NCI-H1092 (cell line): ENCODE measurements around the gene ERBB4.

Experiments
- DNase-seq: peaks from one replicate; lab custom pipeline; 2025; lab: John Stamatoyannopoulos, UW

ERBB4 gene

GRCh38 chr2:211468877-211469663 is 1069.5 kb downstream of the ERBB4 start:
- no peak for DNase-seq

DNA sequence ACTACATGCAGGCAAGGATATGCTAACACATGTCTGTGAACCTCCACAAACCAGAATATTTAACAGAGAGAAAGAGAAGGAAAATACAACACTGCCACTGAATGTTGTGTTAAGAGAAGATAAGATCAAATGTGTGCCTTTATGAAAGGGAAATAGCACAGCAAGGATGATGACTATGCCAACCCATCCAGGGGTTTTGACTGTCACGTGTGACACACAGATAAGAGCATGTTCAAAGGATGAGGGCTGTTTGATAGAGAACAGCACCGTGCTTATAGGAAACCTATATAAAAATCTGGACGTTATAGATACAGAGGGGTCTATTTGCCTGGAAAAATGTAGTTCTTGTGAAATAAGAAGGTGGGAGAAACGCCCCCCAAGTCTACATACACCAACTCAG is 1070.4 kb downstream of the ERBB4 start:
- no peak for DNase-seq

DNA sequence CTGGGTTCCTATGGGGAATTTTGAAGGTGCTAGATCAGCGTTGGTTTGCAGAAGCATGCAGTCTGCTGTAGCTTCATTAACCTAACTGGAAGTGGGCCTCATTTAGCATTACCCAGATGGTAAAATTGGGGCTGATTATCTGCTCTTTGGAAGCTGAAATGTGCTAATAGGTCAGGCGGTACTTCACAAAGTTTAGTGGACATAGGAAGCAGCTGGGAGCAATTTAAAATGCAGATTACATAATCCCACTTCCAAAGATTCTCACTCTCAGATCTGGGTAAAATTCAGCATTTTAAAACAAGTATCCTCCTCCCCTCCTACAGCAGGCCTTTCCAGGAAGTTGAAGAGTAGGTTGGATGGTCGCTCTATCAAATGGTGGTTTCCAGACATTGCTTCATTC is 1075.2 kb downstream of the ERBB4 start:
- no peak for DNase-seq

DNA sequence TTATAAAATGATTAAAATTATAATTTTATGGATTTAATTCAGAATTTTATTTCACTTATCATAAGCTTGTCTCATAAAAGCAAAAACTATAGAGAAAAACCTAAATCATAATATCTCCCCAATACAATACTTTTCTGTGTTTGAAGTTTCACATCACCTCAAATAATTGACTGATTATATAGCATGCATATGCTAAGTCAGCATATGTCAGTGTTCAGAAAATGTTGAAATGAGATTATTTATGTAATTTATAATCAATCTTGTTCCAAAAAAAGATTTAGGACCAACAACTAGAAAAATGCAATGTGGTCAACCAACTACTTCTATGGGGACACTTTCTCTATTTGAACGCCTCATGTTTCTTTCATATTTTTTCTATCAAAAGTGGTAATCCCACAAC is 1079.6 kb downstream of the ERBB4 start:
- no peak for DNase-seq

DNA sequence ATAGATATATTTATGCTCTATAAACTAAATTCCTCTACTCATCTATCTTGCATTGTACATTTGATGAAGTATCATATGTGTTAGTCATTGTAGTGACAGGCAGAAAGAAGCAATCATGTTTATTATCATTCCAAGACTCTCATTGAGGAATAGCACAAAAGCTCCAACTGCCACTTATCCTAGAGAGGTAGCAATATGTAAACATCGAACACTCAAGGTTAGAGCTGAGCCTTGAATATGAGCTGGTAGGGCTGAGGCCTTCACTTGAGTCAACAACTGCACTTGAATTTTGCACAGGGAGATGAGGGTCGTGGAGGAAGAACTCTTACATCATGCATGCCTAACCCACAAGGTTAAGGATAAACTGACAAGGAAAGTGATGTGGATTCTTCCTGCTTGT is 1081.3 kb downstream of the ERBB4 start:
- no peak for DNase-seq

DNA sequence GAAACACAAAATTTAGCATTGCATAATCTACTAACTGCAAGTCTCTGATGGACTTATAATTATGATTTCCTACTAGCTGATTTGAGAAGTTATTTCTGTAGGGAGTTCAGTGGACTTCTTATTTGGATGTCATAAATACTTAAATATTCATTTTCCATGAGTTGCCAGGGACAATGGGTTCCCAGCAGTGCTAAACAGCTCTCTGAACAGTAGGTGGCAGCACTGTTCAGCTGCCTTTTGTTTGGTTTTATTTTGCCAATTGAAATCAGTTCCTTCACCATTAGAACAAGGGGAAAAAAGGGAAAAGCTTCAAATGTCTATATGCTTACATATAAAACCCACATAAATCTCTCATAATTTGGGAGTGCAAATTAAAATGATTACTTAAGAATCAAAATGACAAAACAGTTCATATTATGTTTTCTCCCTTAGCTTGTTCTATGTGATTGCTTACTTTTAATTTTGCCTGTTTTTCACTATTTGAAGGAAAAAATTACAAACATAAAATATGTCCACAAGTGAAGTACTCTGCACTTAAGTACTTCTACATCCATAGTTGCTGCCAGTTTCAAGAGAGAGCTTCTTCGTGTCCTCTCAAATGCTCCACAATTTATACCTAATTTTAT is 1083.3 kb downstream of the ERBB4 start:
- peak; percentile 70 for DNase-seq

- peak; percentile 47 for DNase-seq
Observed at GRCh38 chr2:211454679-211455078, 1083.9 kb downstream of the ERBB4 start.

GRCh38 chr2:211453311-211453887 is 1085.2 kb downstream of the ERBB4 start:
- no peak for DNase-seq

DNA sequence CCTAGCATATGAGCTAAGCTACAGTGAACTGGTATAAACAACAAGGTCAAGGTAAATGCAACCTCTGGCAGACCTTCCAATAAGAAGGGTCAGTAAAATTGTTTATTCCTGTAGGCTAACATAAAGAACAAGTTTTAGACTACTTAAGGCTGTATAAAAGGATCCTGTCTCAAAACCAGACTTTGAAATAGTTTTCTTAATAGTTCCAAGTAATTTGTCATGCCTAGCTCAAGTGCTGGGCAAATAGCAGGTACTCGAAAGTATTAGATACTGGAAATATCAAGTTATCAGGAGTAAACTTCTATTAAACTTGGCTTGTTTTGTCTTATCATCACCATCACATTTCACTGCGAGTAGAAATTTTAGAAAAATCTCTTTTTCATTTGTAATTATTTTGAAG is 1087.0 kb downstream of the ERBB4 start:
- DNase-seq: no peak

DNA sequence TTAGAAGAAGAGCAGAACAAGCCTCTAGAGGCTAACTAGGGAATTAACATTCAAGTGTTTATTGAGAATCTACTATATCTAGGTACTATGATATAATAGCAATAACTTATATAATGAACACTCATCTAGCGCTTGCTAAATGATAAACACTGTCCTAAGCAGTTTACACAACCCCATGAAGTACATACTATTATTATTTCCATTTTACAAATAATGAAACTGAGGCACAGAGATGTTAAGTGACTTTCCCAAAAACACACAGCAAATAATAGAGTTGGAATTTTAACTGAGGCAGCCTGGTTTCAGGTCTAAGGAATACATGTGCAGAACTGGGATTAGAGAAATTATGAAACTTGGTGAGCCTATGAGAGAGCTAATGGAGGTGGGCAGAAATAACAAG is 1088.8 kb downstream of the ERBB4 start:
- no peak for DNase-seq

DNA sequence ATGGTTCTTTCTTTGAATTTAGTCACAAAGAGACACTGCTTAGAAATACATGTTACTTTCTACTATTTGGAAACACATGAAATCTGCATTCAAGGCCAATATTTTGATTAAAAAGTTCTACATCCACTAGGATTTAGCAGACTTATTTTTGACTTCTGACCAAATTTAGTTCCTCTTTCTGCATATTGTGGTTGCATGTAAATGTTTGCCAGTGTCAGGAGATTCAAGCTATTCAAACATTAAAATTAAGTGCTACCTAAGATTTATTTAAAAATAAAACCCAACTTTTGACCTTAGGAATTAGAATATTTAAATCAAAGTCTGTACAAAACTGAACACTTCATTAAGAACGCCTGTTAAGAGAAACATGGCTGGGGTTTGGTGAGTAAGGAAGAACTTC is 1091.1 kb downstream of the ERBB4 start:
- no peak for DNase-seq

DNA sequence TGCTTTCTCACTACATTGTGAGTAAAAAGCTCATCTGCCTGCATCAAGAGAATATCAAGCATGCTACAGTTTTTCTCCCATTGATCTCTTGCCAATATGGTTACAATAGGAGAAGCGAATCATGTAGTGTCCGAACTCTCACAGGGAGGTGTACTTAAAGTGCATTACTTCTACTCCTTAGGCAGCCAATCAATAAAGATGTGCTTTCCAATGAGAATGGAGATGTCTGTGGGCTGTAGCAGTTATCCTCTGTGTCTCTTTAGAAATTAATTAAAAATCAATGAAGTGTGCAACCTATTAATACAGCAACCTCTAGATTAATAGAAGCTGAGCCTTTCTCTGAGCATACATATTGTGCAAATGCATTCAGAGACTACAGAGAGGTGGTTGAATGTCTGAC is 1098.5 kb downstream of the ERBB4 start:
- DNase-seq: no peak

DNA sequence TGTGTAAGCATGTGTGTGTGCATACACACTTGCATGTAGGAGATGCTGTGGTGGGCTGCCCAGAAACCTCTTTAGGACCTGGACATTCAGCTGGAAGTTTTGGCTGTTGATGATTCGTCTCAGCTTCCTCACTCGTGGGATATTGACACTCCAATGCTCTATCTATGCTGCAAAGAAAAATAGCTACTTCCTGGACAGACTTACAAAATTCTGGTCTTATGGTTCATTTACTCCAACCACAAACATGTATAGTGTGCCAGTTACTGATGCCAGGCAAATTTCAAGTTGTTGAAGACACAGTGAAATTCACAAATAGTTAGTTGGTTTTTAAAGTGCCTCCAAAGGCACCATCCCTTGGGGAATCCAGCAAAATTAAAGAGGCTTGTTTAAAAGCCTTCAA is 1099.6 kb downstream of the ERBB4 start:
- DNase-seq: no peak

DNA sequence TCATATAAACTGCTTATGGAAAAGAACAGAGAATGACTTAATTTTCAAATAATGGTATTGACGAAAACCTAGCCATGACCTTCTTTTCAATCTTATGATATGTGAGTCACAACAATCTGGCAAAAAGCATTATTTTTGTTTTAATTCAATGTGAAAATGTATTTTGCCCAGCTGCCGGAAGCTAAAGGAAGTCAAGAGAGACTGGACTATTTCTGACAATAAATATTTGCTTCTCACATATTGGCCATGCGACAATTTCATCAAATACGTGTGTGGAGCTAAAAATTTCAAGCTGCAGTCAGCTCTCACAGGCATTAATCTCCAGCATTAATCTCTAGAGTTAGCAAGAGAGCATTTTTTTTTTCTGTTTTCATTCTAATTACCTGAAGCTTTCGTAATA is 1101.2 kb downstream of the ERBB4 start:
- DNase-seq: no peak

DNA sequence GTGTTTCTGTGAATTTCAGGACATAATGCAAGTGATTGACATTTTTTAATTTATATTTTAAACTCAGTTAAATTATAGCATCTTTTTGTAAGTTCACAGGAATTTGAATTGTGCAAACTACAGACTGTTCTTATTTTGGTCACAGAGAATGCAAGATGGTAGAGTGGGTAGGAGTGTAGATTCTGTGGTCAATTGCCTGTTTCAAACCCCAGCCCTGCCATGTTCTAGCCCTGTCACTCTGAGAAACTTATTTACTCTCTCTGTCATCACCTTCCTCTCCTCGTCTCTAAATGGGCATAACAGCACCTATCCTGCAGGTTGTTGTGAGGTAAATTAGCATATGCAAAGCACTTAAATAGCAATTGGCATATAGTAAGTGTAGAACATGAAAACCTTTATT is 1102.4 kb downstream of the ERBB4 start:
- DNase-seq: no peak

GRCh38 chr2:211435331-211435730 is 1103.3 kb downstream of the ERBB4 start:
- DNase-seq: no peak

GRCh38 chr2:211434773-211435172 is 1103.8 kb downstream of the ERBB4 start:
- no peak for DNase-seq

GRCh38 chr2:211429256-211429920 is 1109.2 kb downstream of the ERBB4 start:
- DNase-seq: no peak

DNA sequence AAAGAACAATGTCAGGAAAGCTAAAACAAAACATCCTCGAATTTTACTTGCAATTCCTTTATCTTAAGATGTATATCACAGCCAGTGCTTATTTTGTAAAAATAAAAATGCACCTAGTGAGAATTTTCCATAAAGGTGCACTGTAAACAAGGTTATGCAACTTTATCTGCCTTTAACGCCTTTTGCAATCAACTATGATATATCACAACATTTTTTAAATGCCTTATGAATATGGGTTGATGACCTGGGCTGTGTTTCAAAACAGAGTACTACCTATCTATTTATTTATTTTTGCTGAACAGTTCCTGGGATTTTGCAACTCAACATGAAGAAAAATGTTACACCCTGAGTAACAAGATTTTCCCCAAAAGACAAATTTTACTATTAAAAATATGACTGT is 1112.4 kb downstream of the ERBB4 start:
- DNase-seq: no peak

DNA sequence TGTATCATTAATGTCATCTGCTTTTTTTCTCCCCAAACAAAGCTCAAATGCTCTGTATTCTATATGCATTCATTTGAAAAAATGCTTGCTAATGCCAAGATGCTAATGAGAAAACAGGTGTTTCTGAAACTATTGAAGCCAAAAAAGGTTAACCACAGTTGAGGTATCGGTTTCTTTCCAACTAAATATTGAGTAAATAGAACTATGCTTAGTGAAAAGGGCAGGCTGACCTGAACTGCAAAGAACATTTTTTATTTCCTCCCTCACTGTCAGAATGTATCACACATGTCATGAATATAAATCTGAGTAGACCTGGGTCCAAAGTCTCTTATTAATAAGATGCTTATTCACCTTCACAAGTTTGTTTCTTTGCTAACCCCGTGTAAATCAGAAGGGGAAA is 1115.6 kb downstream of the ERBB4 start:
- no peak for DNase-seq

DNA sequence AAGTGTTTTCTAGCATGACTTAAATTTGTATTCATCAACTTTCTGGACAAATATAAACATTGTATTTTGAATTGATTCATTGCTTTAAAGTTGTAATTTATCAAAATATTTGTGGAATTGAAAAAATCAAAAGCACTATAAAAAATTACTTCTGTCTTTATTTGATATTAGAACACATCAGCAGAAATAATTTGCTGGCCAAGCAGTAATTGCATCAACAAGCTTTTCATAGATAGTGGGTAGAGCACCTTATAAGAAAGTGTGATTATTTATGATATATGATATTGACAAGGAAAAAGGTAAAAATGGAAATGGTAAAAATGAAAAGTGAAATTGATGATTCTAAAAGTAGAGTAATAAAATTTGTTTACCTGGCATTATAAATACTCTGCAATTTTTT is 1121.1 kb downstream of the ERBB4 start:
- DNase-seq: no peak

DNA sequence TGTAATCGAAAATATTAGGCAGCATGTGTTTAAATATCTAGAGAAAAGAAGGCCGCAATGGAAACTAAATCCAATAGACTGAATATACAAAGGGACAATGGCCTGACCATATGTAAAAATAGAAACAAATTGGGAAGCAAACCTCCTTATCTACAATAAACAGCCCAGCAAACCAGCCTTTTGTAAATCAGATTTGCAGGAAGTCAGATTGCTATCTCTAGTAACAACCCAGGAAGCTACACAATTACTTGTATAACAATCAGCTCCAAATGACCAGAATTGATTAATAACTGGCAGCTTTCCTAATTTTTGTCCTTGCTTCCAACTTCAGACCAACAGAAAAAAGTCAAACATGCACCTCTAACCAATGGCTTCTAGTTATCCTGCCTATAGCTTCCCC is 1122.2 kb downstream of the ERBB4 start:
- DNase-seq: no peak

- no peak for DNase-seq
Observed at GRCh38 chr2:211413746-211414145, 1124.9 kb downstream of the ERBB4 start.
